Hepatocyte (in vitro differentiated cells): ENCODE data around the gene BMPR1A. TPM values are rescaled to one million over a fixed set of nuclear protein-coding genes. Genes with fewer than 3 reads are reported as not detected.

Experiments
- DNase-seq: peaks from one replicate; pipeline ENCODE4 v3.0.0-alpha.2; 2016; ENCODE audit warnings: low spot score
- H2AFZ ChIP-seq: fragments of 200-600 bp; sonication (generic); 2 replicates; pipeline ENCODE4 v1.6.0; 2016; ENCODE audit warnings: antibody characterized with exemption, mild to moderate bottlenecking
- H3K27ac ChIP-seq: fragments of 200-600 bp; sonication (generic); 2 replicates; pipeline ENCODE4 v1.5.1; 2016; ENCODE audit warnings: mild to moderate bottlenecking
- H3K27me3 ChIP-seq: fragments of 200-600 bp; sonication (generic); 2 replicates; pipeline ENCODE4 v1.6.1; 2016
- H3K36me3 ChIP-seq: fragments of 200-600 bp; sonication (generic); replicated peaks from 2 replicates; pipeline ENCODE4 v1.5.1; 2016; ENCODE audit warnings: low read depth; ENCODE audit not compliant: insufficient read depth
- H3K4me1 ChIP-seq: fragments of 200-600 bp; sonication (generic); 2 replicates; pipeline ENCODE4 v1.5.1; 2016; ENCODE audit warnings: mild to moderate bottlenecking, moderate library complexity; ENCODE audit not compliant: insufficient read depth
- H3K4me2 ChIP-seq: fragments of 200-600 bp; sonication (generic); 2 replicates; pipeline ENCODE4 v1.6.0; 2016
- H3K4me3 ChIP-seq: fragments of 200-600 bp; sonication (generic); 2 replicates; pipeline ENCODE4 v1.5.1; 2016; ENCODE audit warnings: mild to moderate bottlenecking
- H3K79me2 ChIP-seq: fragments of 200-600 bp; sonication (generic); 2 replicates; pipeline ENCODE4 v1.6.0; 2017; ENCODE audit warnings: mild to moderate bottlenecking
- H3K9me2 ChIP-seq: fragments of 200-600 bp; sonication (generic); replicated peaks from 2 replicates; pipeline ENCODE4 v1.6.0; 2017; ENCODE audit warnings: mild to moderate bottlenecking; ENCODE audit not compliant: insufficient read depth
- H3K9me3 ChIP-seq: fragments of 200-600 bp; sonication (generic); 2 replicates; pipeline ENCODE4 v1.5.1; 2016; ENCODE audit warnings: low read depth, mild to moderate bottlenecking
- H4K20me1 ChIP-seq: fragments of 200-600 bp; sonication (generic); 2 replicates; pipeline ENCODE4 v1.6.0; 2016; ENCODE audit warnings: mild to moderate bottlenecking; ENCODE audit not compliant: insufficient read depth, poor library complexity, severe bottlenecking
- CTCF ChIP-seq: fragments of 200-600 bp; sonication (generic); IDR thresholded peaks from 2 replicates; pipeline ENCODE4 v1.5.1; 2016; ENCODE audit warnings: antibody characterized with exemption, mild to moderate bottlenecking; ENCODE audit not compliant: poor library complexity
- EZH2 ChIP-seq: fragments of 200-600 bp; sonication (generic); IDR thresholded peaks from 2 replicates; pipeline ENCODE4 v1.6.1; 2016; ENCODE audit warnings: antibody characterized with exemption, mild to moderate bottlenecking, borderline replicate concordance
- EZH2phosphoT487 ChIP-seq: fragments of 200-600 bp; sonication (generic); IDR thresholded peaks from one replicate; pipeline ENCODE4 v1.6.1; 2018; ENCODE audit warnings: antibody characterized with exemption, mild to moderate bottlenecking, low read depth, moderate library complexity; ENCODE audit not compliant: unreplicated experiment, severe bottlenecking
- WGBS: methylation state at CpG from one replicate; pipeline ENCODE4 v1.1.6; 2016; ENCODE audit warnings: low lambda C conversion rate; ENCODE audit errors: missing lambda C conversion rate; 5-methylcytosine and 5-hydroxymethylcytosine counted together
- polyA plus RNA-seq: library from polyadenylated mRNA; unstranded; fragments of >200 nt; fragmentation: Nextera tagmentation; extraction: Ambion mirVana; gene quantifications from 2 replicates; pipeline ENCODE4 v1.2.1, GENCODE V29; 2016
- total RNA-seq: library from RNA; depleted of rRNA; stranded (reverse); fragments of >200 nt; gene quantifications from 2 replicates; pipeline ENCODE4 v1.2.3, GENCODE V29; 2014

Gene BMPR1A
- total and polyA plus RNA-seq, 2 experiments from 2014 or later: 25.1 to 58.0 TPM

- Histone ChIP-seq H2AFZ (no peak overlapping the region), H3K9me3 (no peaks in the 10 kb centered on the region), H3K9me2 (no peaks in the 10 kb centered on the region), H3K4me1 (no peaks in the 10 kb centered on the region), H3K4me2 (no peak overlapping the region), H4K20me1 (peaks cover 31% of the 10 kb centered on the region), H3K4me3 (no peak overlapping the region), H3K79me2 (peaks cover 96% of the 10 kb centered on the region), H3K36me3 (no peaks in the 10 kb centered on the region), H3K27ac (no peak overlapping the region), H3K27me3 (no peaks in the 10 kb centered on the region)
- WGBS: 91% methylated on average over 6 of the region's 6 CpGs
- no peak for DNase-seq
- TF ChIP-seq EZH2phosphoT487: no peak
- TF ChIP-seq CTCF: no peak
- TF ChIP-seq EZH2: no peak
Measured at GRCh38 chr10:86802473-86803108, 46.2 kb downstream of the BMPR1A start.

- 93% methylated on average over 2 of the region's 2 CpGs for WGBS
Measured at GRCh38 chr10:86803156-86803555, 46.7 kb downstream of the BMPR1A start.

GRCh38 chr10:86804805-86805204 is 48.4 kb downstream of the BMPR1A start:
- H3K4me2 ChIP-seq: no peak overlapping the region
- H3K4me3 ChIP-seq: no peak overlapping the region
- H3K9me3 ChIP-seq: no peaks in the 10 kb centered on the region
- H3K9me2 ChIP-seq: no peaks in the 10 kb centered on the region
- peaks cover 98% of the 10 kb centered on the region for H3K79me2 ChIP-seq
- H2AFZ ChIP-seq: no peak overlapping the region
- H3K27ac ChIP-seq: no peak overlapping the region
- no peaks in the 10 kb centered on the region for H3K36me3 ChIP-seq
- no peak for DNase-seq
- 82% methylated on average over 3 of the region's 3 CpGs for WGBS
- H4K20me1 ChIP-seq: peaks cover 24% of the 10 kb centered on the region
- no peaks in the 10 kb centered on the region for H3K27me3 ChIP-seq
- TF ChIP-seq EZH2 (no peak), CTCF (no peak), EZH2phosphoT487 (no peak)
- H3K4me1 ChIP-seq: no peaks in the 10 kb centered on the region

More at GRCh38 chr10:86803156-86803555, 46.7 kb downstream of the BMPR1A start:
- H3K4me3 ChIP-seq: no peak overlapping the region
- H2AFZ ChIP-seq: no peak overlapping the region
- no peak overlapping the region for H3K27ac ChIP-seq
- H3K9me2 ChIP-seq: no peaks in the 10 kb centered on the region
- H3K27me3 ChIP-seq: no peaks in the 10 kb centered on the region
- peaks cover 96% of the 10 kb centered on the region for H3K79me2 ChIP-seq
- no peaks in the 10 kb centered on the region for H3K9me3 ChIP-seq
- peaks cover 28% of the 10 kb centered on the region for H4K20me1 ChIP-seq
- TF ChIP-seq EZH2phosphoT487 (no peak), EZH2 (no peak), CTCF (no peak)
- no peak overlapping the region for H3K4me2 ChIP-seq
- no peaks in the 10 kb centered on the region for H3K36me3 ChIP-seq
- no peak for DNase-seq
- no peaks in the 10 kb centered on the region for H3K4me1 ChIP-seq
